ENCODE measurements around the gene CYB561D2. TPM values are rescaled to one million over a fixed set of nuclear protein-coding genes. Genes with fewer than 3 reads are reported as not detected.

CYB561D2 gene
- total and polyA plus RNA-seq, 2 of the 13 experiments (the other 11 are each of a cell fraction or from before 2014, with no cell fraction given) = 11.1 to 17.2 TPM

- TF ChIP-seq NFAT5 (CRISPR knock-in tag; IDR thresholded peaks at IDR 0.05) (no peak), TMF1 (CRISPR knock-in tag; IDR thresholded peaks at IDR 0.05; ENCODE audit: low read depth) (no peak), DRAP1 (CRISPR knock-in tag; IDR thresholded peaks at IDR 0.05) (peak; percentile 97), ZNF331 (CRISPR knock-in tag; IDR thresholded peaks at IDR 0.05) (peak; percentile 52; the same call in 1 of the 2 replicates), PRDM15 (CRISPR knock-in tag; IDR thresholded peaks at IDR 0.05) (peak; percentile 25; the same call in 1 of the 2 replicates), RXRA (CRISPR knock-in tag; IDR thresholded peaks at IDR 0.05) (peak; percentile 84), E2F1 (CRISPR knock-in tag; IDR thresholded peaks at IDR 0.05) (no peak; the same call in 1 of the 2 replicates), EED (CRISPR knock-in tag; IDR thresholded peaks at IDR 0.05) (no peak), GATAD1 (CRISPR knock-in tag; IDR thresholded peaks at IDR 0.05) (no peak), THAP7 (CRISPR knock-in tag; IDR thresholded peaks at IDR 0.05) (no peak), ZFP1 (CRISPR knock-in tag; IDR thresholded peaks at IDR 0.05) (no peak), ZSCAN31 (CRISPR knock-in tag; IDR thresholded peaks at IDR 0.05; ENCODE audit: low read depth) (0 out of 2 replicates have a peak, but pooled peaks have one; percentile 43), MXI1 (IDR thresholded peaks at IDR 0.05; ENCODE audit: borderline replicate concordance, low read depth, low read length) (peak; percentile 30; the same call in 1 of the 3 replicates), NCOA5 (CRISPR knock-in tag; IDR thresholded peaks at IDR 0.05) (no peak), CENPBD1 (CRISPR knock-in tag; IDR thresholded peaks at IDR 0.05; ENCODE audit: borderline replicate concordance, low read depth) (no peak), NCOR1 (IDR thresholded peaks at IDR 0.05; ENCODE audit: borderline replicate concordance, low read length) (peak; percentile 80), PTBP1 (IDR thresholded peaks at IDR 0.05; ENCODE audit: low read depth, low read length, poor library complexity, severe bottlenecking) (no peak)
Observed at GRCh38 chr3:50321336-50322114, 29.1 kb upstream of the CYB561D2 start (continued).
